Hematopoietic multipotent progenitor cell treated with erythropoietin and hydrocortisone succinate and interleukin-3 and kit ligand, for 8 days (in vitro differentiated cells): ENCODE measurements around the gene CACNA2D3.
"Not testable (repeated sequence)": the region's sequence is repeated elsewhere in the genome, so short reads cannot be mapped to it uniquely, and the experiment has no call there.

ENCODE experiments used
- DNase-seq: peaks from one replicate; pipeline ENCODE4 v3.0.0-alpha.2; 2015

CACNA2D3 gene

DNA sequence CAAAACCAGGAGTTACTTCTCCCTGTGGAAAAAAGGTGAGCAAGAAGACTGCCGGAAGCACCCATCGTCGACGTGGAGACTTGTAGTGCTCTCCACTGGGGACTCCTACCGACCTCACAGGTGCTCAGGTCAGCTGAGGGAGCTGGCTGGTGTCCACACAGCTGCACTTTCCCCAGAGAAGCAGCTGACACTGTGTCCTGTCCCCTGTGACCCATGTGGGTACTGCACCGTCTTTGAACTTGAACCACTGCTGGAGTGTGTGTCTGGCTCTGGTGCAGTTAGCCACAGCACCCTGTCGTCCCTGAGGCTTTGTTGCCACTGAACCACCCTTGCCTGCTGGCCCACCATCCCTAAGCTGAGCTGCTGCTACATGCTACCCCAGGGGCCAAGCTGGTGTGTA is 270.8 kb downstream of the CACNA2D3 start:
- DNase-seq = no peak

DNA sequence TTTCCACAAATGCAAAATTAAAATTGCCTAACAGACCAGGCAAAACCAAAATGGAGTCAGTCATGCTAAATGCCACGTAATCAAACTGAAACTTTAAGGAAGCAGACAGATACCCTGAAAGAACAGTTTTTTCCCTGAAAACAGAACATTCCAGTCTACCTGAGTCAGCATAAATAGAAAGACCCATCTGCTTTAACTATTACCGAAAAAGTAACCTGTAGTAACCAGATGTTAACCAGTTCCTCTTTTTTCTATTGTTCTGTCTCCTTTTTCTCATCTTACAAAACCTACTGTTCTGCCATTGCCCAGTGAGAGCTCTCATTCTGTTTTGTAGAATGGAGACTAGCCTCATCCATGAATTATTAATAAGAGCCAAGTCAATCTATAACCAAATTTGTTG is 286.0 kb downstream of the CACNA2D3 start:
- no peak for DNase-seq

DNA sequence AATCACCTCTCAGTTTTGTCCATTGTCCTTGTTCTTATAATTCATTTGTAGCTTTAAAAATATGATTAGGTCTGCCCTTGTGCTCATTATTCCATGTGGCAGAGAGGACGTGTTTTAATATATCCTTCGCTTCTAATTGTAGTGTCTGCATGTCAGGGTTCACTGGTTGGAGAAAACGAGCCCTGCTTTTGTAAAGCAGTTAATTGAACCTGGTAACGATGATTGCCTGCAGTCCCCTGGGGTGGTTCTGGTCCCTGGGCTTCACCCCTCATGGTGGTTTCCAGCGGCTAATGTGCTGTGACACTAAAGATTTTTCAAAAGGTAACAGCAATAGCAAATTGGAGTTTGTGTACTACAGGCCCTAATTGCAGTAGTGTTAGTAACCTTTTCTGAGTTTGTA is 299.6 kb downstream of the CACNA2D3 start:
- DNase-seq = no peak

DNA sequence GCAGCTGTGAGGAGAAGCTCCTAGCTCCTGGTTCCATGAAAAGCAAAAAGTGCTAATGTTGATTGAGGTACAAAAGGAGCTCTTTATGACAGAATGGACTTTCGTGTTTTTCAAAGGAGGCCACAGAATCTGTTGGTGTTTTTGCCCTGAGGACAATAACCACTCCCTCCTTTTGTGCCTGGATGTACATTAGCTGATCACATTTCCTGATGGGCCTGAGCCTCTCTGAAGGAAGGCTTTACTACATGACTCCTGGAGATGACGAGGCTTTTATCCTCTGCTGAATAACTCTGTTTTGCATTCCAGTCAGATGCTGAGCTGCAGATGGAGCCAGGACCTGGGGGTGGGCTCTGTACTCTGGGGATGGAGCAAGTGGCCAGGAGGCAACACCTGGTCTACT is 301.9 kb downstream of the CACNA2D3 start:
- no peak for DNase-seq

DNA sequence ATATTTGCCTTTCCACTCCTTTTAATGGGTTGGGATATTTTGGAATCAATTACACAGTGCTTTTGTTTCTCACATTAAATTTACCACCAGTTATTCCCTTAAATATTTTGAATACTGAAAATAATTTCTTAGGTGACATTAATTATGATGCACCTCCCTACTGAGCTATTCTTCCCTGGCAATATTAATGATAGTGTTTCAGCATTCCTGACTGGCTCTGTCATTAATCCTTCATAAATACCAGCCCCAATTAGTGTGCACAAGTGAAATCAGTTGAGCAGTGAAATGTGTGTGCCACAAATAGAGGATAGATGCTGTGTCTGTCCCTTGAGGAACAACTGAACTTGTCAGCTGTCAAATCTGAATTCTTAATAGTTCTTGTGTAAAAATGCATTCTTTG is 304.0 kb downstream of the CACNA2D3 start:
- DNase-seq = no peak

DNA sequence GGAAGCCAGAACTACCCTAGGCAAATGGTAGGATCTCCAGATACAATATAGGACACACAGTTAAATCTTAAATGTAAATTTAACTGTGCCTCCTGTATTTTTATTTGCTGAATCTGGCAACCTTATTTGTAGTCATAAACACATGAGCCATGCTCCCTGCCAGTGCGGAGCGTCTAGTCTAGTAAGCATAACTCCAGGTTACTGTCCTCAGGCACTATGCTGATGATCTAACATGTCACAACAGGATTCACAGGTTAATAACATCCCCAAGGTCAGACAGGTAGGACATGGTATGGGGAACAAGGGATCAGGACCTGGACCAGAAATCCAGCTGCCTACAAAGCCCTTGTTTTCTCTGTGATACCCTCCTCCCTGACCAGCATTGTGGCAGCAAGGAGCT is 305.1 kb downstream of the CACNA2D3 start:
- DNase-seq = no peak

DNA sequence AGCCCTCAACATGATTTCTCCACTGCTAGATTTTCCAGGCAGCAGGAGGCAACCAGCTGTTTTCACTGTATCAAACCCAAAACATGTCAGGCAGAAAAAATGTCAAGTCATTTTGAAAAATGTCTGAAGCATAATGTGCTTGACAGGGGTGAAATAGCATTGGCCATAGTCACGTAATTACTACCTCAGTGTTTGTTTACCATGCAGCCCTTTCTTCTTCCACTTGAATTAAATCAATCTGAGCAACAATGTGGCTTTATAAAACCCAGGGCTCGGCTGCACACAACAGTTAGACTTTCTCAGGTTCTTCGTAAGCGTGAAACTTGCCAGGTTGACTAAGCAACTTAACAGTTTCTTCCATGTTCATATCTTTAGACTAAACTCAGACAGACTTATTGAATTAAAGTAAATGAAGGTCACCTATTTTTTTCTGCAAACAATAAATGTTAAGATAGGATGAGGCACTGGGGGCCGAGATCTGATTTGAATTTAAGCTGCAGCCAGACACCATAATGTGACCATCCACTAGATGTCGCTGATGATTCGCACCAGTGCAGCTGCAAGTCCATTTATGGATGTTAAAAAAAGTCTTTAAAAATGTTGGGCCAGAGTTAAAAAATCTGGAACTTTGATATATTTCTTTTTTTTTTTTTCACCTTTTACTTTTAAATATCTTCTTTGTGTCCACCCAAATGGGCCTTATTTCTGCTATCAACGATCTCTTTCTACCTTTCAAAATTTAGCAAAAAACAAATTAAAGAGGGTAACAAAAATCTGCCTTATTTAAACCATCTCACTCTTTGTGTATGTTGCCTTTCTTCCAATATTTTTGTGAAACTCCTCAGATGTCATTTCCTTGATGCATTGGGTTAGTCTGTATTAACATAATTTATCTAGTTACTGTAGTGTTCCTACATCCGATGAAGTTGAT is 305.9 kb downstream of the CACNA2D3 start:
- peak; percentile 51 for DNase-seq

DNA sequence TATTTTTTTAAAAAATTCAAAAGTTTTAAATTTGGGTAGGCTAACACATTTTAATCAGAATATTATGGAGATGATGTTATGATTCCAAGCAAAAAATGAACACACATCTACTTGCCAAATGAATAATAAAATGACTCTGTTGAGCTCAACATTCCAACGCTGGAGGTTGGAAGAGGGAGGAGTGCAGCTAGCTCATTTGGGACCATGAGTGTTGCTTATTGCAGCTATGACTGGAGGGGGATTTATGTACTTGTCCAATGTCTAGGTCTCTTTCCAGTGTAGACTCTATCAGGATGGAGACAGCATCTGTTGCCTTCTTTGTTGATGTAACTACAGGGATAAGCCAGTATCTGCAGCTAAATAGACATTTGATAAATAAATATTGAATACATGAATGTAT is 310.6 kb downstream of the CACNA2D3 start:
- DNase-seq = no peak

DNA sequence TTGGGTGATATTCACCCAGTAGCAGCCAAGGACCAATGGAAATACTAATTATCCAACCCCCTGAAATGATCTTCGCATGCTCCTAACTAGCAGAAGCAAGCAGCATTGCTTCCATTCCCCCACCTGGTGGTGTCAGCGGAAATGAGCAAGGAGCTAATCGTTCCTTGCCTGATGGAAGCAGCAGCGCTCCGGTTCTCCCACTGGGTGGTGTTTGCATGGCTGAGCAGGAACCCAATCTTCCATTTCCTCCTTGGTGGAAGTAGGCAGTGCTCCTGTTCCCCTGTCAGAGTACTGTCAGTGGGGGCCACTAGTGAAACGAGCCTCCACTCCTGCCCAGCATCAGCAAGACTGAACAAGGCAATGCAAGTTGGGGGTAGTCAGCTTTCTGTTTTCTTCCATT is 311.5 kb downstream of the CACNA2D3 start:
- DNase-seq = peak; percentile 8

DNA sequence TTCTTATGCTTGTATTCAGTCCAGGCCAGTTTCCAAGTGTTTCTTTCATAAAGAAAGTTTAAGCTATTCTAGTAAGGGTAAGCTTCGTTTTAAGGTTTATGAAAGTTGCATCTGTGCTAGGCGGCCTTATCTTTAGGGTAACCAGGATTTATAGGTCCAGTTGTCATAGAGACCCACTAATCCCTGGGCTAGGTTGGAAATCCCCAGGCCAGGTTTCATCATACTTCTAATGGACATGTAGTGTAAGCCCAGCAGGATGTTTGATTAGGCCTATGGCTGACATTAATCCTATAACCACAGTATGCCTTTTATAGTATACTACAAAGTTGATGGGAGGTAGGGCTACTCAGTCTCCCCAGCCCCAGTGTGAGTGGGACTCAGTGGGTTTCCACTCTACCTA is 312.4 kb downstream of the CACNA2D3 start:
- DNase-seq = no peak

DNA sequence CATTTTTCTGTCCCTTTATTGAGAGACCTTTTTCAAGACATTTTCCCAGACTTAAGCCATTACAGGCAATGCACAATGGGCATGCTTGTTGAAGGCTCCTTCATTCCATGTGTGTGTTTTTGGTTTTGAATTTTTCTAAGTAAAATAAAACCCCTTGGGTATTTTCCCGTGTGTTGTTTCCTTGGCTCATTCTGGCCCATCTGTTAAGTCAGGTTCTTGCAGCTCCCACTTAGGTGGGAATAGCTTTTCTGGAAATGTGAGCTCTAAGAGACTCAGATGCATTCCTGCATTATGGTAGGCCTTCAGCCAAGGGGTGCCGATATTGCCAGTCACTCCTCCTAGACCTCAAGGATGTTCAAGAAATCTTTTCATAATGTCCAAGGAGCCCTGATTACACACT is 314.9 kb downstream of the CACNA2D3 start:
- DNase-seq = no peak

DNA sequence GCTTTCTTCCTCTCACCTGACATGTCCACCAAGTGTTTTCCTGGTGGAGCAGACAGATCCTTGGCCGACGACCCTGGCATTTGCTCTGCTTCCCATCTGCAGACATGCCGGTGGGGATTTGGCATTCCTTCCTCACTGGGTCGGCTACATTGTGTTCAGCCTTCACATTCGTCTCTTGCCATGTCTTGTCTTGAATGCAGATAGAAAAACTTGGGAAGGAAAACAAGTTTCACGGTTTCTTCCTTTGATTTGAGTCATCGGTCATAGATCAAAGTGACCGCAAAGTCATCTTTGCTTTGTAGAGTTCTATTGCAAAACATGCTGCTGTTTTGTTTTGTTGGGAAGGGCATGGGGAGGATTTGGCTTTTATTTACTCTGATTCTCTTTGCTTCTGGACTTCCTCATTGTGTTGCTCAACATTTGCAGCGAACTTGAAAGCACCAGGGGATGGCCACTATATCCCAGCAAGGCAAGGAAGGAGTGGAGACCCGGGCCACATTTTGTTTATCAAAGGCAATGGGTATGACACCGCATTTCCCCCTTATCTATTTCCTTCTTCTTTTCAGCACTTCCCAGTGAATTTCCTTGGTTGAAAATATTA is 321.3 kb downstream of the CACNA2D3 start:
- DNase-seq = no peak

DNA sequence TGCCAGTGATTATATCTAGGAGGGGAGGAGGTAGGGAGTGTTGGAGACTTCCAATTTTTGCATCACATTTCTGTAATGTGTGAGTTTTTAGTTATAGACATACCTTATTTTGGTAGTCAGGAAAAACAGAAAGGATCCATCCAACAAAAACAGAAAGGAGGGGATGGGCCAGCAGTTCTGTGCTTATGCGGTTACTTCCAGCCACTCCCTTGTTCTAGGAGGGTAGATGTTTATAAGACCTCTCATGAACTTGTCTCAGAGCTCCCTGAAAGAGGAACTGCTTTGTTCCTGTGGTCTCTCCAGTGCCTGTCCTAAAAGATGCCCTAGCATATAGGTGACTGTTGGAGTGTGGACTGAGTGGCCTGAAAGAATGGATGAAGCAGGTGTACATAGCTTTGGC is 323.3 kb downstream of the CACNA2D3 start:
- no peak for DNase-seq

DNA sequence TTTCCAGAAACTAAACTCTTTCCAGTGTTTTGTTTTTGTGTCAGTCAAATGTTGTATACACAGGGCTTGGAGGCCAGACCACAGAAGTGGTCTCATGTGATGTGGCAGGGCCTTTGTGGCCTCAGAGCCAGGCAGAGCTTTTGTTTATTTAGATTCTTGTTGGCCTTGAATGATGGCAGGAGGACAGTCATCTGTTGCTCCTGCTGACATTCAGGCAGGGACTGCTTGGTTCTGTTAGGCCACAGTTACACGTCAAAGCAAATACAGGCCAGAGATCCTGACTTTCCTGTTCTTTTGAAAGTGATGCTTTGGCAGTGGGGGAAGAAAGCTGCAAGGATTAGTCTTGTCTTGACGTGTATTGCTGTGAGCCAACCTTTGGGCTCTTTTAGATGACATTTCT is 325.1 kb downstream of the CACNA2D3 start:
- no peak for DNase-seq

DNA sequence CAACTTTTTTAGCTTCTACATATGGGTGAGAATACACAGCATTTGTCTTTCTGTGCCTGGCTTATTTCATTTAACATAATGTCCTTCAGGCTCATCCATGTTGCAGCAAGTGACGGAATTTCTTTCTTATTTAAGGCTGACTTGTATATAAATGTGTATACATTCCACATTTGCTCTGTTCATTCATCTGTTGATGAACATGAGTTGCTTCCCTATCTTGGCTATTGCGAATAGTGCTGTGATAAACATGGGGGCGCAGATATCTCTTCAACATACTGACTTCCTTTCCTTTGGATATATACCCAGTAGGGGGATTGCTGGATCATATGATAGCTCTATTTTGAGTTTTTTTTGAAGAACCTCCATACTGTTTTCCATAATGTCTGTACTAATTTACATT is 332.5 kb downstream of the CACNA2D3 start:
- DNase-seq = no peak

DNA sequence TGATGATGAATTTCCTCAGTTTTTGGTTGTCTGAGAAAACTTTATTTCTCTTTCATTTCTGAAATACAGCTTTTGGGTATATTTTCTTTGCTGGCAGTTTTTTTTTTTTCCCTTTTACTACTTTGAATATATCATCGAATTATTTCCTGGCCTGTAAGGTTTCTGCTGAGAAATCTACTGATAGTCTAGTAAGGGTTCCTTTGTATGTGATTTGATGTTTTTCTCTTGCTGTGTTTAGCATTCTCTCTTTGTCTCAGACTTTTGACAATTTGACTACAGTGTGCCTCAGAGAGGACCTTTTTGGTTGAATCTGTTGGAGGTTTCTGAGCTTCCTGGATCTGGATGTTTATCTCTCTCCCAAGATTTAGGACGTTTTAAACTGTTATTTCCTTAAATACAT is 336.0 kb downstream of the CACNA2D3 start:
- DNase-seq = no peak

DNA sequence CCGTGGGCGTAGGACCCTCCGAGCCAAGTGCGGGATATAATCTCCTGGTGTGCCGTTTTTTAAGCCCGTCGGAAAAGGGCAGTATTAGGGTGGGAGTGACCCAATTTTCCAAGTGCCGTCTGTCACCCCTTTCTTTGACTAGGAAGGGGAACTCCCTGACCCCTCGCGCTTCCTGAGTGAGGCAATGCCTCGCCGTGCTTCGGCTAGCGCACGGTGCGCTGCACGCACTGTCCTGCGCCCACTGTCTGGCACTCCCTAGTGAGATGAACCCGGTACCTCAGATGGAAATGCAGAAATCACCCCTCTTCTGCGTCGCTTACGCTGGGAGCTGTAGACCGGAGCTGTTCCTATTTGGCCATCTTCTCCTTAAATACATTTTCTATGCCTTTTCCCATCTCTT is 342.2 kb downstream of the CACNA2D3 start:
- DNase-seq = not testable (repeated sequence)

DNA sequence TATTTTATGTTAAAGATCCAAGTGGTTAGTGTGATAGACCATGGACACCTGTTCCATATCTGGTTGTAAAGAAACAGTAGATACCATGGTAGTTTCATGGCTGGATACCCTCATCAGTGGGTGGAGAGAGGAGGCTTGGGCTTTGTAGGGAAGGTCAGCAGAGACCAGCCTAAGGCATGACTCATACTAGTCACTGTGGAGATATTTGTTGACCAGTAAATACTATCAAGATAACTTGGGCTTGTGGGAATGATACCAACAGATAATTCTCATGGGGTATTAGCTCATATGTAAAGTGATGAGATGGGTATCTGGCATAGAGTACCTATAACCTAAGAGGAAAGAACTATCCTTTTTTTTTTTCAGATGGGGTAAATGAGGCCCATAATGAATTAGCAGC is 354.5 kb downstream of the CACNA2D3 start:
- no peak for DNase-seq

DNA sequence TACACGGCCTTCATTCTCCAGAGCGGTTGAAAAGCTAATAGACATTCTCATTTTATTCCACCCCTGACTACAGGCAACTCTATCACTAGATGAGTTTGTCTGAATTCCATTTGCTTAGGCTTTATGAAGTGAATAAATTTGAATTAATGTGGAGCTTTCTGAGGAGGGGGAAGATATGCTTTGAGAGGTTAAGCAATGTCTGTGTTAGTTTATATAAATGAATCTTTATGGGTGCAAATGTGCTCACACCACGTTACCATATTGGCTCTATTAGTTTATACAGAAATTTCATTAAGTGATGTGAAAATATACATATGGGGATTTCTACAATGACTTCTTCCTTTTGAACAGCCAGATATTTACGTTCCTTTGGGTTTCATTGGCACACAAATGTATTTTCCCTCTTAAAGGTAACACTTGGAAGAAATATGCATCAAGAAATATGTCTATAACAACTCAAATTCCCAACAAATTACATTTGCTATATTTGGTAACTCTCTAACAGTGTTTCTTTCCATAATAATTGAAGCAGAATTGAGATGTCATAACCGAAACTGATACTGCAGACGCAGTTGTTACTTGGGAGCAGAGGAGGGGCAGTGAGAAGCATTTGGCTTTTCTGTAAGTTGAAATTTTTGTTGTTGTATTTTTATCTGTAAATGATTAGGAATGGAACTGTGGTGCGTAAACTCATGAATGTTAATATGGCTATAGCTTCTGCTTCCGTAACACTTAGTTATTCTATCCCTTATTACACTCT is 359.4 kb downstream of the CACNA2D3 start:
- no peak for DNase-seq

DNA sequence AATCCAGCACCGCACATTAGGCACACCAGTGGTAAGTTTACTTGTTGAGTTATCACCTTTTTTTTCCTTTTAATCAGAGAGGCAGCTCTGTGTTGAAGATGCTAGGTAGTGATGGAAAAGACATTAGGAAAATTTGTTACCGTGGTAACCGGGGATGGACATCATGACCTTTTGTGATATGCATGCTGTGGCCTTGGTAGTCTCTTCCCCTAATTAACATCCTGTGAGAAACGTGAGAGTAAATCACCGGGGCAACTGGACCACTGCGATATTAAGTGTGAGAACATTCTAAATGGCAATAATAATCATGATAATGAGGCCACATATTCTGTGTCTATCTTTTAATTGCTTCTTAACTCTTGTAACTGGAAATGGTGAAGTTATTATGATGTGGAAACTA is 362.0 kb downstream of the CACNA2D3 start:
- no peak for DNase-seq

DNA sequence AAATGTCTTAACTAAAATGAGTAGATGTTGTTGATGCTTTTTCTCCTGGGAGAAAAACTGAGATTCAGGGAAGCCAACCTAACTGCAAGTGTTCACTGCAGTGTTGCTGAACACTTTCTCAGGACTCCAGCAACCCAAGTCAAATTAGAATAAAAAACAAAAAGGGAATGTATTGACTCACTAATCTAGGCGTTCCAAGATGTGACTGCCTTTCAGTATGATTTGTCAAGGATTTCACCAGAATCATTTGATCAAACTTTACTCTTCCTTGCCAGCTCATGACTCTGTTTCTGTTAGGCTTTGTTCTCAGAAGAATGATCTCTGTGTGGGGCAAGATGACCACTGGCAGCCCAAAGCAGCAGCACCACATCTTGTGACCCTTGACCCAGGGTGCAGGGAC is 364.0 kb downstream of the CACNA2D3 start:
- DNase-seq = no peak

DNA sequence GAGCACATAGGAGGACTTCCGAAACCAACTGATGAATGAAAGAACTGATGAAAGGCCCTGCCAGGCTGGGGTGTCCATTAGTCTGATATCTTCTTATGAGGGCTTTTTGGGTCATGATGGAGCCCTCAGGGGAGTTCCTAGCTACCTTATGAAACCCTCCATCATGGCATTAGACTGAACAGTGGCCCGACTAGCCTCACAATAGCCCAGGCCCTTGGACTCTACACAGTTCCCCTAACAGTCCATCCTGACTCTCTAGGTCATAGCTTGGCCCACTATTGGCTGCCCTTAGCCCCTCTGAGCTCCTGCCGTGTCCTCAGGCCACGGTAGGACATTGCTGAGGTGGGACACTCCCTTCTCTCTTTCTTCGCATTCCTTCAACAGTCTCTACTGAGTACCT is 365.9 kb downstream of the CACNA2D3 start:
- no peak for DNase-seq

DNA sequence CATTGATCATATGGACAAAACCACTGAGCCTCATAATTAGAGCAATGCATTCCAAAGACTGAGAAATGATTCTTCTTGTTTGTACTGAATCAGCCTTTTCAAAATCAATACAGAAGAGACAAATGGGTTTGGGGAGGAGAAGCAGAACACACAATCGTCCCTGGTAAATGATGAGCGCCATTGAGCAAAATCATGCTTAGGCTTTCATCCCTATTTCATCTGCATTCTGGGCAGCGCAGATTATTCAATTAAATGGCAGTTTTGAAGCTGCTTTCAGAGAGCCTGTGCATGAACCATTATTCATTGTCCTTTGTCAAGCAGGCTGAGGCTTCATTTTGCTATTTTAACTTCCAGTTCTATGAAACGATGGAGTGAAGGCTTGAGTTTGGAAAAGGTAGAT is 371.9 kb downstream of the CACNA2D3 start:
- DNase-seq = no peak

DNA sequence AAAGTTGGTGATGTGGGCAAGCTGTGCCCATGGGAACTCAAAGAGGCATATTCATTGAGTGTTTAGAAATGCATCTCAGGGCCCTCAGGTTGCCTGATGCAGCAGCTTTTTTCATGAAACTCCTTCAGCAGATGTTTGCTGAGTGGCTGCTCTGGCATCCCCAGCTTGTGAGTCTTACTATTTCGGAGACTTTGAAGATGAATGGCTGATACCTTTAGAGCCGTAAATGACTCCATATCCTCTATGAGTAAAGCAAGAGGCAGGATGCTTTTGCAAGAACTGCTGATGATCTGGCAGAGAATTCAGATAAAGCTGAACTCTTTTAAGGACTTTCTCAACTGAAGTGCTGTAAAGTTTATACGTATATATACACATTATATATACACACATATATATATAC is 384.3 kb downstream of the CACNA2D3 start:
- no peak for DNase-seq
